ENCODE measurements around the gene KCNQ5. TPM values are rescaled to one million over a fixed set of nuclear protein-coding genes. Genes with fewer than 3 reads are reported as not detected.

KCNQ5 gene
- total RNA-seq, 4 donors from 2014 or later: 1.1 to 14.6 (median 9.0) TPM

- H3K9me3 ChIP-seq: no peaks in the 10 kb centered on the region
- peak overlapping the region; percentile 47 to 83 (median 69) for H3K27ac ChIP-seq
- no peak overlapping the region for H3K4me3 ChIP-seq (replicated peaks in 1 of 3)
- H3K36me3 ChIP-seq: no peaks in the 10 kb centered on the region
- TF ChIP-seq POLR2A (IDR thresholded peaks at IDR 0.05) (no peak), CTCF (IDR thresholded peaks at IDR 0.05) (no peak)
- H3K27me3 ChIP-seq: no peaks in the 10 kb centered on the region
- intact Hi-C loops (cut with DNase I): no loop called here
- no peak for DNase-seq
- peaks cover 20 to 31% of the 10 kb centered on the region in 2 donors for H3K4me1 ChIP-seq
- WGBS, 2 donors: 59 to 85% methylated on average over 1 of the region's 1 CpG
Observed at GRCh38 chr6:73043446-73043845, 421.6 kb downstream of the KCNQ5 start.

GRCh38 chr6:73045609-73046008 is 423.7 kb downstream of the KCNQ5 start:
- no peaks in the 10 kb centered on the region for H3K9me3 ChIP-seq
- no peaks in the 10 kb centered on the region for H3K36me3 ChIP-seq
- DNase-seq: no peak
- TF ChIP-seq POLR2A (IDR thresholded peaks at IDR 0.05) (no peak), CTCF (IDR thresholded peaks at IDR 0.05) (no peak)
- peak overlapping the region in 1 of 3 donors; percentile 83 for H3K27ac ChIP-seq
- no peak overlapping the region for H3K4me3 ChIP-seq (replicated peaks in 1 of 3)
- intact Hi-C loops (cut with DNase I): no loop called here
- peaks cover 20 to 36% of the 10 kb centered on the region in 2 donors for H3K4me1 ChIP-seq
- no peaks in the 10 kb centered on the region for H3K27me3 ChIP-seq
- WGBS, 2 donors: 80 to 91% methylated on average over 2 of the region's 2 CpGs

GRCh38 chr6:73047801-73048200 is 425.9 kb downstream of the KCNQ5 start:
- no peak for TF ChIP-seq CTCF (IDR thresholded peaks at IDR 0.05)

GRCh38 chr6:73049971-73050594 is 428.2 kb downstream of the KCNQ5 start:
- intact Hi-C loops (cut with DNase I): no loop called here
- no peak for TF ChIP-seq POLR2A (IDR thresholded peaks at IDR 0.05)
- no peak for TF ChIP-seq CTCF (IDR thresholded peaks at IDR 0.05)
- DNase-seq: no peak
- H3K27me3 ChIP-seq: no peaks in the 10 kb centered on the region
- H3K27ac ChIP-seq: no peak overlapping the region
- H3K36me3 ChIP-seq: no peaks in the 10 kb centered on the region
- no peak overlapping the region for H3K4me3 ChIP-seq (replicated peaks in 1 of 3)
- WGBS, 2 donors: 94 to 99% methylated on average over 1 of the region's 1 CpG
- H3K9me3 ChIP-seq: no peaks in the 10 kb centered on the region
- H3K4me1 ChIP-seq: peaks cover 8 to 16% of the 10 kb centered on the region in 2 donors

More at GRCh38 chr6:73047801-73048200, 425.9 kb downstream of the KCNQ5 start:
- no peaks in the 10 kb centered on the region for H3K36me3 ChIP-seq
- H3K27me3 ChIP-seq: no peaks in the 10 kb centered on the region
- DNase-seq: no peak
- peaks cover 17 to 35% of the 10 kb centered on the region in 2 donors for H3K4me1 ChIP-seq
- no peak overlapping the region for H3K27ac ChIP-seq
- intact Hi-C loops (cut with DNase I): no loop called here
- no peak overlapping the region for H3K4me3 ChIP-seq (replicated peaks in 1 of 3)
- H3K9me3 ChIP-seq: no peaks in the 10 kb centered on the region
- WGBS, 2 donors: 36 to 38% methylated on average over 2 of the region's 2 CpGs

GRCh38 chr6:73050706-73051105 is 428.8 kb downstream of the KCNQ5 start:
- no peak for TF ChIP-seq CTCF (IDR thresholded peaks at IDR 0.05)
- TF ChIP-seq POLR2A (IDR thresholded peaks at IDR 0.05): no peak
- peaks cover 2 to 11% of the 10 kb centered on the region in 2 donors for H3K4me1 ChIP-seq
- intact Hi-C loops (cut with DNase I): no loop called here
- no peak overlapping the region for H3K27ac ChIP-seq
- no peaks in the 10 kb centered on the region for H3K27me3 ChIP-seq
- H3K36me3 ChIP-seq: no peaks in the 10 kb centered on the region
- WGBS, 2 donors: 95 to 100% methylated on average over 1 of the region's 1 CpG
- H3K4me3 ChIP-seq (replicated peaks in 1 of 3): no peak overlapping the region
- no peak for DNase-seq
- H3K9me3 ChIP-seq: no peaks in the 10 kb centered on the region

Measured in thyroid gland (tissue), 4 donors.